ENCODE measurements around the gene DNAJC16. TPM values are rescaled to one million over a fixed set of nuclear protein-coding genes. Genes with fewer than 3 reads are reported as not detected.

The DNAJC16 gene
- total RNA-seq, 5 donors from 2014 or later (not counting 1 experiment from before 2014, with no cell fraction given), result 16.5 to 27.0 (median 22.4) TPM

- WGBS (ENCODE audit: insufficient coverage), result under 1% methylated on average over 68 of the region's 68 CpGs
- ChIA-PET POLR2A (interaction anchor here in 1 of 2 donors (0.5 kb wide), 1 partner anchor 139 kb away, joined by 6 read pairs; no protein-coding TSS in a partner anchor), CTCF (no interaction called here)
- H3K4me3 ChIP-seq (ENCODE audit: control insufficient read depth in 1 of 2, extremely low read depth in 1 of 2, low read length in 1 of 2), result peak within 1 kb of the TSS; percentile 71 to 75
- H3K27ac Mint-ChIP-seq, result peak within 1 kb of the TSS; percentile 90
- peak in 34 of 35 experiments; percentile 6 to 59 (median 31) for DNase-seq
- H3K27me3 ChIP-seq (replicated peaks in 1 of 2; ENCODE audit: control insufficient read depth in 2 of 2, extremely low read depth in 1 of 2, insufficient read depth in 2 of 2, low read length in 1 of 2), result no peaks in the 10 kb centered on the region
- H3K36me3 Mint-ChIP-seq, result peaks cover 12% of the 10 kb centered on the region
- no peaks in the 10 kb centered on the region for H3K27me3 Mint-ChIP-seq
- H3K4me1 Mint-ChIP-seq, result peaks cover 26 to 39% (median 32%) of the 10 kb centered on the region in 3 donors
- peaks cover 12 to 42% of the 10 kb centered on the region in 2 experiments for H3K4me1 ChIP-seq (ENCODE audit: control insufficient read depth in 1 of 2, extremely low read depth in 1 of 2, insufficient read depth in 2 of 2, low read length in 2 of 2)
- peak within 1 kb of the TSS; percentile 79 for H3K27ac ChIP-seq (ENCODE audit: low read length)
- peak within 1 kb of the TSS; percentile 73 to 81 (median 77) for H3K4me3 Mint-ChIP-seq
- H3K36me3 ChIP-seq (ENCODE audit: control insufficient read depth in 2 of 2, extremely low read depth in 1 of 2, insufficient read depth in 1 of 2, low read length in 1 of 2), result peaks cover 0 to 3% of the 10 kb centered on the region in 2 donors
- peak; percentile 83 to 91 (median 86) for ATAC-seq (replicated peaks in 1 of 4)
- no peaks in the 10 kb centered on the region for H3K9me3 Mint-ChIP-seq
- H3K9me3 ChIP-seq, result no peaks in the 10 kb centered on the region
These were observed 58.1 kb downstream of the DNAJC16 start, which contains the start of gene AGMAT for GRCh38 chr1:15584489-15585363. Gene AGMAT, minus strand, starts transcription at chr1:15585051. Its CDS starts 84 bp downstream, at chr1:15584967.

- no peaks in the 10 kb centered on the region for H3K9me3 Mint-ChIP-seq
- peaks cover 3% of the 10 kb centered on the region in 2 experiments for H3K27me3 ChIP-seq (replicated peaks in 1 of 2; ENCODE audit: control insufficient read depth in 2 of 2, extremely low read depth in 1 of 2, insufficient read depth in 2 of 2, low read length in 1 of 2)
- H3K27ac ChIP-seq (ENCODE audit: low read length), result no peak overlapping the region
- H3K27me3 Mint-ChIP-seq, result no peaks in the 10 kb centered on the region
- H3K4me1 ChIP-seq (ENCODE audit: control insufficient read depth in 1 of 2, extremely low read depth in 1 of 2, insufficient read depth in 2 of 2, low read length in 2 of 2), result no peaks in the 10 kb centered on the region
- CTCF ChIA-PET, result interaction anchor here in 1 of 2 donors (1.0 kb wide), 1 partner anchor 8 kb away, joined by 3 read pairs; no protein-coding TSS in a partner anchor
- H3K4me3 Mint-ChIP-seq, result no peak overlapping the region
- H3K9me3 ChIP-seq, result no peaks in the 10 kb centered on the region
- no peak for DNase-seq
- peaks cover 0 to 2% of the 10 kb centered on the region in 2 donors for H3K36me3 ChIP-seq (ENCODE audit: control insufficient read depth in 2 of 2, extremely low read depth in 1 of 2, insufficient read depth in 1 of 2, low read length in 1 of 2)
- 100% methylated on average over 3 of the region's 5 CpGs for WGBS (ENCODE audit: insufficient coverage)
- peaks cover 8% of the 10 kb centered on the region for H3K36me3 Mint-ChIP-seq
- peaks cover 0 to 3% (median 2%) of the 10 kb centered on the region in 3 donors for H3K4me1 Mint-ChIP-seq
- POLR2A ChIA-PET, result interaction anchor here in 1 of 2 donors (0.5 to 0.7 kb wide), 2 partner anchors 16 to 74 kb away, joined by 3 to 10 read pairs; no protein-coding TSS in a partner anchor
- no peak overlapping the region for H3K27ac Mint-ChIP-seq
- H3K4me3 ChIP-seq (ENCODE audit: control insufficient read depth in 1 of 2, extremely low read depth in 1 of 2, low read length in 1 of 2), result no peak overlapping the region
- ATAC-seq (replicated peaks in 1 of 4), result no peak
These were observed 65.6 kb downstream of the DNAJC16 start for GRCh38 chr1:15592285-15592684.

- H3K27me3 Mint-ChIP-seq, result peaks cover 0 to 1% of the 10 kb centered on the region in 2 donors
- Histone ChIP-seq H3K36me3 (ENCODE audit: control insufficient read depth in 2 of 2, extremely low read depth in 1 of 2, insufficient read depth in 1 of 2, low read length in 1 of 2) (no peaks in the 10 kb centered on the region), H3K9me3 (no peaks in the 10 kb centered on the region), H3K4me3 (ENCODE audit: control insufficient read depth in 1 of 2, extremely low read depth in 1 of 2, low read length in 1 of 2) (no peak overlapping the region), H3K27me3 (replicated peaks in 1 of 2; ENCODE audit: control insufficient read depth in 2 of 2, extremely low read depth in 1 of 2, insufficient read depth in 2 of 2, low read length in 1 of 2) (peaks cover 3% of the 10 kb centered on the region in 2 experiments), H3K4me1 (ENCODE audit: control insufficient read depth in 1 of 2, extremely low read depth in 1 of 2, insufficient read depth in 2 of 2, low read length in 2 of 2) (no peaks in the 10 kb centered on the region), H3K27ac (ENCODE audit: low read length) (no peak overlapping the region)
- ATAC-seq (replicated peaks in 1 of 4) (no peak), DNase-seq (no peak)
- CTCF ChIA-PET, result interaction anchor here in 1 of 2 donors (0.6 to 0.9 kb wide), 5 partner anchors 22 to 292 kb away, joined by 3 to 6 read pairs (median 4); no protein-coding TSS in a partner anchor
- POLR2A ChIA-PET, result interaction anchor here (0.6 kb wide), 3 partner anchors 69 to 363 kb away, joined by 3 to 7 read pairs (median 3); no protein-coding TSS in a partner anchor
- H3K4me3 Mint-ChIP-seq, result no peak overlapping the region
- H3K4me1 Mint-ChIP-seq, result no peaks in the 10 kb centered on the region
- H3K36me3 Mint-ChIP-seq, result no peaks in the 10 kb centered on the region
- no CpG with 5 or more reads among the region's 5 CpGs for WGBS (ENCODE audit: insufficient coverage)
- no peak overlapping the region for H3K27ac Mint-ChIP-seq
- no peaks in the 10 kb centered on the region for H3K9me3 Mint-ChIP-seq
These were observed 69.4 kb downstream of the DNAJC16 start for GRCh38 chr1:15595809-15596617.

- Mint-ChIP-seq H3K4me1 (peaks cover 4 to 8% (median 5%) of the 10 kb centered on the region in 3 donors), H3K4me3 (no peak overlapping the region)
- POLR2A ChIA-PET, result no interaction called here
These were observed 71.8 kb downstream of the DNAJC16 start for GRCh38 chr1:15598436-15598835.

GRCh38 chr1:15603050-15603965, 76.7 kb downstream of the DNAJC16 start:
- Histone ChIP-seq H3K27me3 (replicated peaks in 1 of 2; ENCODE audit: control insufficient read depth in 2 of 2, extremely low read depth in 1 of 2, insufficient read depth in 2 of 2, low read length in 1 of 2) (no peaks in the 10 kb centered on the region), H3K9me3 (no peaks in the 10 kb centered on the region), H3K36me3 (ENCODE audit: control insufficient read depth in 2 of 2, extremely low read depth in 1 of 2, insufficient read depth in 1 of 2, low read length in 1 of 2) (no peaks in the 10 kb centered on the region), H3K4me3 (ENCODE audit: control insufficient read depth in 1 of 2, extremely low read depth in 1 of 2, low read length in 1 of 2) (peak overlapping the region; percentile 57 to 71), H3K27ac (ENCODE audit: low read length) (peak overlapping the region; percentile 64), H3K4me1 (ENCODE audit: control insufficient read depth in 1 of 2, extremely low read depth in 1 of 2, insufficient read depth in 2 of 2, low read length in 2 of 2) (peaks cover 0 to 18% of the 10 kb centered on the region in 2 experiments)
- H3K4me3 Mint-ChIP-seq, result peak overlapping the region; percentile 79 to 87 (median 81)
- H3K36me3 Mint-ChIP-seq, result no peaks in the 10 kb centered on the region
- peak overlapping the region; percentile 82 to 87 for H3K27ac Mint-ChIP-seq
- H3K9me3 Mint-ChIP-seq, result no peaks in the 10 kb centered on the region
- ChIA-PET POLR2A (interaction anchor here (0.6 to 1.4 kb wide), 3 partner anchors 18 to 1302 kb away, joined by 3 to 6 read pairs (median 4); no protein-coding TSS in a partner anchor), CTCF (interaction anchor here in 1 of 2 donors (0.6 to 1.8 kb wide), 3 partner anchors 13 to 85 kb away, joined by 3 to 9 read pairs (median 5); partner anchors contain the start of gene DDI2)
- 4% methylated on average over 56 of the region's 56 CpGs for WGBS (ENCODE audit: insufficient coverage)
- H3K4me1 Mint-ChIP-seq, result peaks cover 12 to 14% (median 12%) of the 10 kb centered on the region in 3 donors
- no peaks in the 10 kb centered on the region for H3K27me3 Mint-ChIP-seq
- DNase-seq, result peak; percentile 77 to 96 (median 92)
- peak; percentile 97 to 100 (median 99) for ATAC-seq (replicated peaks in 1 of 4)

More at GRCh38 chr1:15598436-15598835, 71.8 kb downstream of the DNAJC16 start:
- H3K4me1 ChIP-seq (ENCODE audit: control insufficient read depth in 1 of 2, extremely low read depth in 1 of 2, insufficient read depth in 2 of 2, low read length in 2 of 2), result peaks cover 0 to 8% of the 10 kb centered on the region in 2 experiments
- H3K9me3 Mint-ChIP-seq, result no peaks in the 10 kb centered on the region
- H3K9me3 ChIP-seq, result no peaks in the 10 kb centered on the region
- no peak overlapping the region for H3K27ac Mint-ChIP-seq
- DNase-seq (no peak), ATAC-seq (replicated peaks in 1 of 4) (no peak)
- H3K27me3 ChIP-seq (replicated peaks in 1 of 2; ENCODE audit: control insufficient read depth in 2 of 2, extremely low read depth in 1 of 2, insufficient read depth in 2 of 2, low read length in 1 of 2), result peaks cover 3% of the 10 kb centered on the region in 2 experiments
- no peak overlapping the region for H3K4me3 ChIP-seq (ENCODE audit: control insufficient read depth in 1 of 2, extremely low read depth in 1 of 2, low read length in 1 of 2)
- 80% methylated on average over 1 of the region's 2 CpGs for WGBS (ENCODE audit: insufficient coverage)
- H3K27me3 Mint-ChIP-seq, result peaks cover 0 to 1% of the 10 kb centered on the region in 2 donors
- CTCF ChIA-PET, result no interaction called here
- H3K27ac ChIP-seq (ENCODE audit: low read length), result no peak overlapping the region
- no peaks in the 10 kb centered on the region for H3K36me3 ChIP-seq (ENCODE audit: control insufficient read depth in 2 of 2, extremely low read depth in 1 of 2, insufficient read depth in 1 of 2, low read length in 1 of 2)
- H3K36me3 Mint-ChIP-seq, result no peaks in the 10 kb centered on the region
